ENCODE results near the gene TNS2.
"Not testable (repeated sequence)": the region's sequence is repeated elsewhere in the genome, so short reads cannot be mapped to it uniquely, and the experiment has no call there.

TNS2 gene

DNA sequence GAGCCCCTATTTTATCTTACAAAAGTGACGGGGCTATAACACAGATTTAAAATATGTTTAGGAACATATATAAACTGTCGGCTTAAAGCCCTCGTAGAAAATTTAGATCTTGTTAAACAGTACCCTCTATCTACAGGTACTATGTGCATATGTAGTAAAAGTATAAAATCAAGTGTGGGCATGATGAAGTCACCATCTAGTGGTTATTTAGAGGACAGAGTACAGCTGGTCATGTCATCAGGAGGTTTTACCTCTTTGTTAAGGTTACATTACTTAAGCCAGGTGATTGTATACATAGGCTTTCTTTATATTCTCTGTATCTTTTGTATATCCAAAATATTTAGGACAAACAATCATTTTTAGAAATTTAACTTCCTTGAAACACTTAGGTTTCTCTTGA, 18.2 kb upstream of the TNS2 start:
- H3K4me3 ChIP-seq (ENCODE audit: low read depth, low read length) = no peak overlapping the region
- TF ChIP-seq, protein P1, sequence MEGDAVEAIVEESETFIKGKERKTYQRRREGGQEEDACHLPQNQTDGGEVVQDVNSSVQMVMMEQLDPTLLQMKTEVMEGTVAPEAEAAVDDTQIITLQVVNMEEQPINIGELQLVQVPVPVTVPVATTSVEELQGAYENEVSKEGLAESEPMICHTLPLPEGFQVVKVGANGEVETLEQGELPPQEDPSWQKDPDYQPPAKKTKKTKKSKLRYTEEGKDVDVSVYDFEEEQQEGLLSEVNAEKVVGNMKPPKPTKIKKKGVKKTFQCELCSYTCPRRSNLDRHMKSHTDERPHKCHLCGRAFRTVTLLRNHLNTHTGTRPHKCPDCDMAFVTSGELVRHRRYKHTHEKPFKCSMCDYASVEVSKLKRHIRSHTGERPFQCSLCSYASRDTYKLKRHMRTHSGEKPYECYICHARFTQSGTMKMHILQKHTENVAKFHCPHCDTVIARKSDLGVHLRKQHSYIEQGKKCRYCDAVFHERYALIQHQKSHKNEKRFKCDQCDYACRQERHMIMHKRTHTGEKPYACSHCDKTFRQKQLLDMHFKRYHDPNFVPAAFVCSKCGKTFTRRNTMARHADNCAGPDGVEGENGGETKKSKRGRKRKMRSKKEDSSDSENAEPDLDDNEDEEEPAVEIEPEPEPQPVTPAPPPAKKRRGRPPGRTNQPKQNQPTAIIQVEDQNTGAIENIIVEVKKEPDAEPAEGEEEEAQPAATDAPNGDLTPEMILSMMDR (IDR thresholded peaks at IDR 0.05; ENCODE audit: control insufficient read depth, extremely low read depth, insufficient read depth) = no peak; the same call in 1 of the 2 replicates
- no peak for DNase-seq (ENCODE audit: low read depth)

GRCh38 chr12:53033832-53034231, 16.0 kb upstream of the TNS2 start:
- DNase-seq (ENCODE audit: low read depth); H3K4me3 ChIP-seq (ENCODE audit: low read depth, low read length): not testable (repeated sequence)

GRCh38 chr12:53034459-53034858, 15.4 kb upstream of the TNS2 start:
- TF ChIP-seq, protein P1 (IDR thresholded peaks at IDR 0.05; ENCODE audit: control insufficient read depth, extremely low read depth, insufficient read depth) = no peak
- H3K4me3 ChIP-seq (ENCODE audit: low read depth, low read length) = no peak overlapping the region
- no peak for DNase-seq (ENCODE audit: low read depth)

- no peak for DNase-seq (ENCODE audit: low read depth)
- TF ChIP-seq, protein P1 (IDR thresholded peaks at IDR 0.05; ENCODE audit: control insufficient read depth, extremely low read depth, insufficient read depth) = no peak
- no peak overlapping the region for H3K4me3 ChIP-seq (ENCODE audit: low read depth, low read length)
These were observed 13.1 kb upstream of the TNS2 start for GRCh38 chr12:53036802-53037201.

DNA sequence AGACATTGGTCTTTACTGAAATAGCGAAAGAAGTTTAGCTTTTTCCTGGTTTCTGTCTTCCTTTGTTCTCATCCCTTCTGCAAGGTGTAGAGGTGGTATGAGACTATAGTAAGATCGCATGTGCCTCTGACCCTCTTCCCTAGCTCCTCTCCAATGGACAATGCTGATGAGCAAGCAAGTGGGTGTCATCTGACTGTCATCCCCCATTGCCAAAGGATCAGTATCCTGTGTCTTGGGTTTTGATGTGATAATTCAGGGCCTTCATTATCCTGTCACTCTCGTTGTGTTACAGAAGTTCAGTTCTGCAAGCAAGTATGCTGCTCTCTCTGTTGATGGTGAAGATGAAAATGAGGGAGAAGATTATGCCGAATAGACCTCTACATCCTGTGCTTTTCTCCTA, 10.0 kb upstream of the TNS2 start:
- no peak for DNase-seq (ENCODE audit: low read depth)
- H3K4me3 ChIP-seq (ENCODE audit: low read depth, low read length) = no peak overlapping the region
- TF ChIP-seq, protein P1 (IDR thresholded peaks at IDR 0.05; ENCODE audit: control insufficient read depth, extremely low read depth, insufficient read depth) = no peak

DNA sequence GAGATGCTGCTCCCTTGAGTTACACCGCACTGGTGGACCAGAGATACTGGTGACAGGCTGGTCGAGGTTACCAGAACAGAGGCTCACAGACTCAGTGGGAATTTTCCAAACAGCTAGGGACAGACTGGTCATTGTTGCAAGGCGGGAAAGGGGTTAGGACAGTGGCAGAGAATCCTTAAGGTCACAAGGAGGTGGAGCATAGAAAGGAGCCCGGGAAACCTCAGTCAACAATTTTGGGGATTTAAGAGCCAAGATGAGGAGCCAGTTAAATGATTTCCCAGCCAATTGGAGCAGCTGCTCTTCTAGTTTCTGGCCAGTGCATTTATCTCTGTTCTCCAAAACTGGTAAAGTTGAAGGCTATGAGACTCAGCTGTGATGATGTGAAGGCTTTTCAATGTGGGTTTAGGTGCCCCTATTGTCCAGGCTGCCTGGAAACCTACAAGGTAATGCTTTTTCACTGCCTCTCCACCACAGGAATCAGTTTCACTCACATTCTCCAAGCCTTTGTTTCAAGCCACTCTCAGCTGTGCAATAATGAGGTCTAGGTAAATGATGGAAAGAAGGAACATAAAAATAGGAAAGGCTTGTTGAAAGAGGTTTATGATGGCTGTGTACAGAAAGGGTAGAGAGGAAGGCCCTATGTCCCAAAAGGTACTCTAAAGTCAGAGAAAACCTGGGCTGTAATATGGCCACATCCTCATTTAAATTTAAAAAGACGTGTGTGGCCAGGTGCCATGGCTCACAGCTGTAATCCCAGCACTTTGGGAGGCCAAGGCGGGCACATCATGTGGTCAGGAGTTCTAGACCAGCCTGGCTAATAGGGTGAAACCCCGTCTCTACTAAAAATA, 7.0 kb upstream of the TNS2 start:
- TF ChIP-seq, protein P1 (IDR thresholded peaks at IDR 0.05; ENCODE audit: control insufficient read depth, extremely low read depth, insufficient read depth) = no peak
- H3K4me3 ChIP-seq (ENCODE audit: low read depth, low read length) = no peak overlapping the region
- DNase-seq (ENCODE audit: low read depth) = no peak

- TF ChIP-seq, protein P1 (IDR thresholded peaks at IDR 0.05; ENCODE audit: control insufficient read depth, extremely low read depth, insufficient read depth) = no peak
- no peak overlapping the region for H3K4me3 ChIP-seq (ENCODE audit: low read depth, low read length)
- DNase-seq (ENCODE audit: low read depth) = no peak
These were observed 5.7 kb upstream of the TNS2 start for GRCh38 chr12:53044052-53044581.
